ENCODE data around the gene SPAST.

DNA sequence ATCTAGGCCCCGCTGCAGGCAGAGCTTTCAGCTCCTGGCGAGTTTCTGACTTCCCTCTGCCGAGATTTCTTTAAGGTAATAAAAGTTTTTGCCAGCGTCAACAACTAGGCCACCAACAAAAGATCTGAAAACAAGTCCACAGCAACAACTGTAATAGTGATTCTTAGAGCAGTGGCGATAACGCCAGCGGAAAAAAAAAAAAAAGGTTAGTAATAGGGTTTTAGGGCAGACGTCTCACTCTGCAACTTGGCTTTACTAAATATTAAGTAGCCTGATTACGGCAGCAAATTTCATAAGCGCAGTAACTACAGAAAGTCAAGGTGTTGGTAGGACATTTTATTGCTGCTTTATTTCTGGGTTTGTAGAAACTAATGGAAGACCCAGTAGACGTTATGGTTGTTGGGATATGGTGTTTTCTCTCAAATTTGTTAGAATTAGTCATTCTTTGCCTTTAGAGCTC, 102.8 kb downstream of the SPAST start:
- TF ChIP-seq, protein P1, sequence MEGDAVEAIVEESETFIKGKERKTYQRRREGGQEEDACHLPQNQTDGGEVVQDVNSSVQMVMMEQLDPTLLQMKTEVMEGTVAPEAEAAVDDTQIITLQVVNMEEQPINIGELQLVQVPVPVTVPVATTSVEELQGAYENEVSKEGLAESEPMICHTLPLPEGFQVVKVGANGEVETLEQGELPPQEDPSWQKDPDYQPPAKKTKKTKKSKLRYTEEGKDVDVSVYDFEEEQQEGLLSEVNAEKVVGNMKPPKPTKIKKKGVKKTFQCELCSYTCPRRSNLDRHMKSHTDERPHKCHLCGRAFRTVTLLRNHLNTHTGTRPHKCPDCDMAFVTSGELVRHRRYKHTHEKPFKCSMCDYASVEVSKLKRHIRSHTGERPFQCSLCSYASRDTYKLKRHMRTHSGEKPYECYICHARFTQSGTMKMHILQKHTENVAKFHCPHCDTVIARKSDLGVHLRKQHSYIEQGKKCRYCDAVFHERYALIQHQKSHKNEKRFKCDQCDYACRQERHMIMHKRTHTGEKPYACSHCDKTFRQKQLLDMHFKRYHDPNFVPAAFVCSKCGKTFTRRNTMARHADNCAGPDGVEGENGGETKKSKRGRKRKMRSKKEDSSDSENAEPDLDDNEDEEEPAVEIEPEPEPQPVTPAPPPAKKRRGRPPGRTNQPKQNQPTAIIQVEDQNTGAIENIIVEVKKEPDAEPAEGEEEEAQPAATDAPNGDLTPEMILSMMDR (conservative IDR thresholded peaks at IDR 0.05; ENCODE audit: low read depth, low read length) = no peak
- no peak for TF ChIP-seq EZH2phosphoT487 (IDR thresholded peaks at IDR 0.05; ENCODE audit: borderline replicate concordance, low read length)
- no peak for TF ChIP-seq EZH2 (IDR thresholded peaks at IDR 0.05; ENCODE audit: low read length, unreplicated experiment)
